ENCODE results near the gene KIF1A. TPM values are rescaled to one million over a fixed set of nuclear protein-coding genes. Genes with fewer than 3 reads are reported as not detected.

KIF1A gene
- total RNA-seq, 4 donors from 2014 or later: 1.2 to 6.9 (median 4.1) TPM

- no peaks in the 10 kb centered on the region for H3K9me3 ChIP-seq
- H3K4me1 ChIP-seq: no peaks in the 10 kb centered on the region
- H3K36me3 ChIP-seq: no peaks in the 10 kb centered on the region
- no peak for TF ChIP-seq POLR2A (IDR thresholded peaks at IDR 0.05)
- TF ChIP-seq, protein P1, sequence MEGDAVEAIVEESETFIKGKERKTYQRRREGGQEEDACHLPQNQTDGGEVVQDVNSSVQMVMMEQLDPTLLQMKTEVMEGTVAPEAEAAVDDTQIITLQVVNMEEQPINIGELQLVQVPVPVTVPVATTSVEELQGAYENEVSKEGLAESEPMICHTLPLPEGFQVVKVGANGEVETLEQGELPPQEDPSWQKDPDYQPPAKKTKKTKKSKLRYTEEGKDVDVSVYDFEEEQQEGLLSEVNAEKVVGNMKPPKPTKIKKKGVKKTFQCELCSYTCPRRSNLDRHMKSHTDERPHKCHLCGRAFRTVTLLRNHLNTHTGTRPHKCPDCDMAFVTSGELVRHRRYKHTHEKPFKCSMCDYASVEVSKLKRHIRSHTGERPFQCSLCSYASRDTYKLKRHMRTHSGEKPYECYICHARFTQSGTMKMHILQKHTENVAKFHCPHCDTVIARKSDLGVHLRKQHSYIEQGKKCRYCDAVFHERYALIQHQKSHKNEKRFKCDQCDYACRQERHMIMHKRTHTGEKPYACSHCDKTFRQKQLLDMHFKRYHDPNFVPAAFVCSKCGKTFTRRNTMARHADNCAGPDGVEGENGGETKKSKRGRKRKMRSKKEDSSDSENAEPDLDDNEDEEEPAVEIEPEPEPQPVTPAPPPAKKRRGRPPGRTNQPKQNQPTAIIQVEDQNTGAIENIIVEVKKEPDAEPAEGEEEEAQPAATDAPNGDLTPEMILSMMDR (IDR thresholded peaks at IDR 0.05): no peak
- no peak overlapping the region for H3K27ac ChIP-seq
- H3K27me3 ChIP-seq: no peaks in the 10 kb centered on the region
- 84 to 85% methylated on average over 27 to 28 of the region's 35 CpGs for WGBS, 2 donors
- no peak overlapping the region for H3K4me3 ChIP-seq (replicated peaks in 1 of 3)
- DNase-seq: no peak
- intact Hi-C loops (cut with DNase I): no loop called here
These were observed 83.5 kb downstream of the KIF1A start for GRCh38 chr2:240736281-240737250.

- Histone ChIP-seq H3K27me3 (no peaks in the 10 kb centered on the region), H3K36me3 (no peaks in the 10 kb centered on the region), H3K27ac (no peak overlapping the region), H3K9me3 (no peaks in the 10 kb centered on the region), H3K4me3 (replicated peaks in 1 of 3) (no peak overlapping the region), H3K4me1 (no peaks in the 10 kb centered on the region)
- no peak for DNase-seq
- 85 to 91% methylated on average over 8 to 10 of the region's 10 CpGs for WGBS, 2 donors
- intact Hi-C loops (cut with DNase I): no loop called here
- TF ChIP-seq, protein P1 (IDR thresholded peaks at IDR 0.05): no peak
- TF ChIP-seq POLR2A (IDR thresholded peaks at IDR 0.05): no peak
These were observed 84.5 kb downstream of the KIF1A start for GRCh38 chr2:240735476-240735875.

- no peak for DNase-seq
- 92 to 94% methylated on average over 13 to 17 of the region's 17 CpGs for WGBS, 2 donors
These were observed 85.3 kb downstream of the KIF1A start for GRCh38 chr2:240734756-240735155.

DNA sequence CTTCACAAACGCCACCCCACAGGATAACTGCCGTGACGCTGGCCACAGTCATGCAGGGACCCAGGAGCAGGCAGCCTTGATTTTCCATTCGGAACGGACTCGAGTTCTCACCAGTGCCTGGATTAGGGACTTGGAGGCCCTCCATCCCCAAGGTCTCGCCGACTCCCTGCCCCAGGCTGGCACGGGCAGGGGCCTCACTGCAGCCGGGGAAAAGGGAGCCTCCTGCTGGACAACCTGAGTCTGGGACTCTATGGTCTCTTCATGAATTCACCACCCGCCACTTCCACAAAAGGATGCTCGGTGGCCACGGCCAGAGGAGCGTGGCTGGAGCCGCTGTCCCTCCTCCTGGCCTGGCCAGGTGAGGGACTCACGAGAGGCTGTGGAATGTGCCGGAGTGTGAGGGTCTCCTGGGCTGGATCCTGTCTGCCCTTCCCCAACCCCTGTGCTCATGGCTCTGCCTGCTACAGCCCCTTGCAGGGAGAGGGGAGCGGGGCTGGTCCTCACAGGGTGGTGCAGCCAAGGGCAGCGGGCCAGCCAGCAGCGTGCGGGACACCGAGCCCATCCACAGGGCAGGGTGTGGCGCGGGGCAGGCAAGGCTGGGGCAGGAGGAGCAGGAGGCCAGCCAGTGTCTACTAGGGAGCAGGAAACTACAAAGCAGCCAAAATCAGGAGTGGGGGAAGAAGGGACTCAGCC is 86.1 kb downstream of the KIF1A start:
- TF ChIP-seq POLR2A (IDR thresholded peaks at IDR 0.05): no peak
- TF ChIP-seq, protein P1 (IDR thresholded peaks at IDR 0.05): no peak
- whole genome bisulfite sequencing, 2 donors: 84 to 86% methylated on average over 19 to 24 of the region's 24 CpGs
- Histone ChIP-seq H3K4me1 (no peaks in the 10 kb centered on the region), H3K36me3 (no peaks in the 10 kb centered on the region), H3K27me3 (no peaks in the 10 kb centered on the region), H3K9me3 (no peaks in the 10 kb centered on the region), H3K27ac (no peak overlapping the region), H3K4me3 (replicated peaks in 1 of 3) (no peak overlapping the region)
- no peak for DNase-seq
- intact Hi-C loops (cut with DNase I): no loop called here

More at GRCh38 chr2:240734756-240735155, 85.3 kb downstream of the KIF1A start:
- intact Hi-C loops (cut with DNase I): no loop called here
- Histone ChIP-seq H3K27ac (no peak overlapping the region), H3K4me1 (no peaks in the 10 kb centered on the region), H3K36me3 (no peaks in the 10 kb centered on the region), H3K9me3 (no peaks in the 10 kb centered on the region), H3K4me3 (replicated peaks in 1 of 3) (no peak overlapping the region), H3K27me3 (no peaks in the 10 kb centered on the region)
- no peak for TF ChIP-seq POLR2A (IDR thresholded peaks at IDR 0.05)
- TF ChIP-seq, protein P1 (IDR thresholded peaks at IDR 0.05): no peak
